C4-2B (cell line): ENCODE measurements around the gene CATSPER3.

Source experiments
- ZFX ChIP-seq: fragments of 450-650 bp; IDR thresholded peaks from 2 replicates; pipeline ENCODE4 v1.6.1; 2017
- TF ChIP-seq, protein P1 (sequence below): fragments of 450-650 bp; conservative IDR thresholded peaks from 2 replicates; pipeline ENCODE4 v1.5.1; 2017; ENCODE audit warnings: mild to moderate bottlenecking

DNA sequence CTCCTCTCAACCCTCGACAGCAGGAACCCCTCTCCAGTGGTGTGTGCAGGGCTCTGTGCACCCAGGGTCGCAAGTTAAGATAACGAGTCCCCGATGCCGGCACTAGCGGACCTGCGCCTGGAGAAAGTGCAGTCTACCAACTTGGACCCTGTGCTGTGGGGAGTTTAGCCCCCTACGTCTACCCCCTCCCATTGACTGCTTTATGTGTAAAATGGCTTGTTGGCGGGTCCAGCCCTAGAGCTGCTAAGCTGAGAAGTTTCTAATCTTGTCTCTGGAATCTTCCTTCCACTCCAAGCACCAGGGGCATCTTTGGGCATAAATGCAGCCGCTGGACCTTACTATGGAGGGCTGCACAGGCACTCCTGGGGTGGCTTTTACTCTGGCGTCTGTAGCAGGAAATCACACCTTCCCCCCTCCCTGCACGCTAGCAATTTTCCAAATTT, 73.5 kb downstream of the CATSPER3 start:
- TF ChIP-seq, protein P1, sequence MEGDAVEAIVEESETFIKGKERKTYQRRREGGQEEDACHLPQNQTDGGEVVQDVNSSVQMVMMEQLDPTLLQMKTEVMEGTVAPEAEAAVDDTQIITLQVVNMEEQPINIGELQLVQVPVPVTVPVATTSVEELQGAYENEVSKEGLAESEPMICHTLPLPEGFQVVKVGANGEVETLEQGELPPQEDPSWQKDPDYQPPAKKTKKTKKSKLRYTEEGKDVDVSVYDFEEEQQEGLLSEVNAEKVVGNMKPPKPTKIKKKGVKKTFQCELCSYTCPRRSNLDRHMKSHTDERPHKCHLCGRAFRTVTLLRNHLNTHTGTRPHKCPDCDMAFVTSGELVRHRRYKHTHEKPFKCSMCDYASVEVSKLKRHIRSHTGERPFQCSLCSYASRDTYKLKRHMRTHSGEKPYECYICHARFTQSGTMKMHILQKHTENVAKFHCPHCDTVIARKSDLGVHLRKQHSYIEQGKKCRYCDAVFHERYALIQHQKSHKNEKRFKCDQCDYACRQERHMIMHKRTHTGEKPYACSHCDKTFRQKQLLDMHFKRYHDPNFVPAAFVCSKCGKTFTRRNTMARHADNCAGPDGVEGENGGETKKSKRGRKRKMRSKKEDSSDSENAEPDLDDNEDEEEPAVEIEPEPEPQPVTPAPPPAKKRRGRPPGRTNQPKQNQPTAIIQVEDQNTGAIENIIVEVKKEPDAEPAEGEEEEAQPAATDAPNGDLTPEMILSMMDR = no peak
- no peak for TF ChIP-seq ZFX
